Cardiac muscle cell (in vitro differentiated cells and primary cell): ENCODE measurements around the gene ZKSCAN2. TPM values are rescaled to one million over a fixed set of nuclear protein-coding genes. Genes with fewer than 3 reads are reported as not detected.

ENCODE experiments used
- DNase-seq, 2 donors: peaks; one replicate each; pipeline versions ENCODE4 v3.0.0 to v3.0.0-alpha.2; 2010 to 2017; ENCODE audit warnings: low read depth in 1 of 2, low spot score in 1 of 2
- H3K27ac ChIP-seq: fragments of 200-600 bp; sonication (generic); 2 replicates; pipeline ENCODE4 v1.5.1; 2016
- H3K27me3 ChIP-seq: fragments of 200-600 bp; sonication (generic); 2 replicates; pipeline ENCODE4 v1.6.0; 2016; ENCODE audit warnings: control low read depth
- H3K36me3 ChIP-seq: fragments of 200-600 bp; sonication (generic); 2 replicates; pipeline ENCODE4 v1.5.1; 2016; ENCODE audit warnings: control low read depth
- H3K4me1 ChIP-seq: fragments of 200-600 bp; sonication (generic); 2 replicates; pipeline ENCODE4 v1.8.1; 2017; ENCODE audit warnings: low read depth, mild to moderate bottlenecking, mixed run types
- H3K4me3 ChIP-seq: fragments of 200-600 bp; sonication (generic); 2 replicates; pipeline ENCODE4 v1.5.1; 2016; ENCODE audit warnings: mild to moderate bottlenecking
- H3K9me3 ChIP-seq: fragments of 200-600 bp; sonication (generic); 2 replicates; pipeline ENCODE4 v1.5.1; 2017; ENCODE audit warnings: low read depth, mild to moderate bottlenecking, control low read depth
- polyA plus RNA-seq: library from polyadenylated mRNA; unstranded; fragments of >200 nt; fragmentation: Nextera tagmentation; extraction: Ambion mirVana; gene quantifications from 2 replicates; pipeline ENCODE4 v1.2.1, GENCODE V29; 2016
- total RNA-seq: library from RNA; depleted of rRNA; stranded (reverse); fragments of >200 nt; gene quantifications from 2 replicates; pipeline ENCODE4 v1.2.3, GENCODE V29; 2016
- TF ChIP-seq, protein P1 (sequence below): IDR thresholded peaks from 2 replicates; pipeline ENCODE4 v1.5.1; 2012; ENCODE audit warnings: low read depth, mild to moderate bottlenecking, low read length

ZKSCAN2 gene
- total and polyA plus RNA-seq, 2 experiments from 2014 or later = 4.8 to 11.4 TPM

- H3K27me3 ChIP-seq = no peaks in the 10 kb centered on the region
- DNase-seq = no peak
- no peaks in the 10 kb centered on the region for H3K4me1 ChIP-seq
- no peak overlapping the region for H3K4me3 ChIP-seq
- H3K36me3 ChIP-seq = no peaks in the 10 kb centered on the region
- H3K9me3 ChIP-seq = no peaks in the 10 kb centered on the region
- TF ChIP-seq, protein P1, sequence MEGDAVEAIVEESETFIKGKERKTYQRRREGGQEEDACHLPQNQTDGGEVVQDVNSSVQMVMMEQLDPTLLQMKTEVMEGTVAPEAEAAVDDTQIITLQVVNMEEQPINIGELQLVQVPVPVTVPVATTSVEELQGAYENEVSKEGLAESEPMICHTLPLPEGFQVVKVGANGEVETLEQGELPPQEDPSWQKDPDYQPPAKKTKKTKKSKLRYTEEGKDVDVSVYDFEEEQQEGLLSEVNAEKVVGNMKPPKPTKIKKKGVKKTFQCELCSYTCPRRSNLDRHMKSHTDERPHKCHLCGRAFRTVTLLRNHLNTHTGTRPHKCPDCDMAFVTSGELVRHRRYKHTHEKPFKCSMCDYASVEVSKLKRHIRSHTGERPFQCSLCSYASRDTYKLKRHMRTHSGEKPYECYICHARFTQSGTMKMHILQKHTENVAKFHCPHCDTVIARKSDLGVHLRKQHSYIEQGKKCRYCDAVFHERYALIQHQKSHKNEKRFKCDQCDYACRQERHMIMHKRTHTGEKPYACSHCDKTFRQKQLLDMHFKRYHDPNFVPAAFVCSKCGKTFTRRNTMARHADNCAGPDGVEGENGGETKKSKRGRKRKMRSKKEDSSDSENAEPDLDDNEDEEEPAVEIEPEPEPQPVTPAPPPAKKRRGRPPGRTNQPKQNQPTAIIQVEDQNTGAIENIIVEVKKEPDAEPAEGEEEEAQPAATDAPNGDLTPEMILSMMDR = no peak
- H3K27ac ChIP-seq = no peak overlapping the region
Measured at GRCh38 chr16:25189305-25189704, 68.3 kb downstream of the ZKSCAN2 start.

DNA sequence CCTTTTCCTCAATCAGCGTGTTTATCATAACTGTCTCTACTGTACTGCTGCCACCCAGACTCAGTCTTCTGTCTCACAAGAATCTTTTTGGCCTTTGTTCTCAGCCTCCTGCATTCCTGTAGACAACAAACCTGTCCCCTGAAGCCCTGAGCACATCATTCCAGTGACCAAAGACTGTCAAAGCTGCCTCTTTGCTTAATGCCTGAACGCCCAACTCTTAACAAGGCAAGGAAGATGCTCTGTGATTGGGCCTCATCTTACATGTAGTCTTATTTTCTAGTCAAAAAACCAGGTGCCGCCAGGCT is 70.2 kb downstream of the ZKSCAN2 start:
- Histone ChIP-seq H3K9me3 (no peaks in the 10 kb centered on the region), H3K4me1 (no peaks in the 10 kb centered on the region), H3K36me3 (no peaks in the 10 kb centered on the region), H3K27me3 (no peaks in the 10 kb centered on the region), H3K27ac (no peak overlapping the region), H3K4me3 (no peak overlapping the region)
- DNase-seq = no peak
- TF ChIP-seq, protein P1 = no peak

Other genes with a start within 250 kb of the ZKSCAN2 start
- 33.3 and 38.8 TPM in 2 replicates for gene ARHGAP17, start 242.5 kb downstream of the ZKSCAN2 start, total RNA-seq
- 40.0 and 44.5 TPM in 2 replicates for gene ARHGAP17, start 242.5 kb downstream of the ZKSCAN2 start, polyA plus RNA-seq
- 41.6 and 45.8 TPM in 2 replicates for gene LCMT1, start 146.1 kb downstream of the ZKSCAN2 start, total RNA-seq
- gene LCMT1, start 146.1 kb downstream of the ZKSCAN2 start, polyA plus RNA-seq = 67.5 and 79.5 TPM in 2 replicates
- gene AQP8, start 40.9 kb downstream of the ZKSCAN2 start, total RNA-seq = 0.81 and 0.83 TPM in 2 replicates
- gene AQP8, start 40.9 kb downstream of the ZKSCAN2 start, polyA plus RNA-seq = 0.62 and 1.1 TPM in 2 replicates